NCI-H2171 treated with DMSO at 0.1 percent for 48 hours (cell line): Measurements from ENCODE around the gene NPAS3.

Experiments
- DNase-seq: peaks from one replicate; lab custom pipeline; 2025; lab: John Stamatoyannopoulos, UW

NPAS3 gene

DNA sequence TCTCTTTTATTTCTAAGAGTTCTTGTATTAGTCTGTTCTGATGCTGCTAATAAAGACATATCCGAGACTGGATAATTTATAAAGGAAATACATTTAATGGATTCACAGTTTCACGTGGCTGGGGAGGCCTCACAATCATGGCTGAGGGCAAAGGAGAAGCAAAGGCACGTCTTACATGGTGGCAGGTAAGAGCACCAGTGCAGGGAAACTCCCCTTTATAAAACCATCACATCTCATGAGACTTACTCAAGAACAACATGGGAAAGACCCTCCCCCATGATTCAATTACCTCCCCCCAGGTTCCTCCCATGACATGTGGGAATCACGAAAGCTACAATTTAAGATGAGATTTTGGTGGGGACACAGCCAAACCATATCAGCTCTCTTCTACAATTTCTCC is 503.0 kb downstream of the NPAS3 start:
- DNase-seq, result no peak

DNA sequence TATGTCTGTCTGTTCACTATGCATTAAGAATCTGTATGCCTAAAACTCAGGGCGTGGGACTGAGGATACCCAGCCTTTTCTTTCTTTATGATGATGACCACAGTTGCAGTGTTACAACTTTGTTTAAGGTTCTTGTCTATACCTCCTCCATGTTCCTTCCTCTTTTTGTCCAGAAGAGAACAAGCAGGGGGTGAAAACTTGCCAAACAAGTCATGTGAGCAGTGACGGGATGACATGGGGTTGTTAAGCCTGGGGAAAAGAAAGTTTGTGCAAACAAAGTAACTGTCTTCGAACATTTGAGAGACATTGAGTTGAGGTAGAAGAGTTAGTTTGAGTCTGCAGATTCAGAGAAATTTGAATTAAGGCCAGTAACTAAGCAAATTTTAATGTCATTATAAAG is 505.5 kb downstream of the NPAS3 start:
- DNase-seq, result no peak

DNA sequence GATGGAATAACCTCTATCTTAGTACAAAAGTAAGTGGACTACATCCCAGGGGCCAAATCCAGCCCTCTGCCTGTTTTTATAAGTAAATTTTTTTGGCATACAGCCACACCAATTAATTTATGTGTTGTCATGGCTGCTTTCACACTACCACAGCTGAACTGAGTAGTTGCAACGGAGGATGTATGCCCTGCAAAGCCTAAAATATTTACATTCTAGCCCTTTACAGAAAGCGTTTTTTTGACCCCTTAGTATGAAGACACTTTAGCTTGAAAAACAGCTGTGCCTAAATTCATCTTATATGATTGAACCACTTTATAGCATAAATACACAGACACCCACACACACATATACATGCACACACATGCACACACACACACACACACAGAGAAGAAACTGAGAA is 510.6 kb downstream of the NPAS3 start:
- DNase-seq, result no peak

DNA sequence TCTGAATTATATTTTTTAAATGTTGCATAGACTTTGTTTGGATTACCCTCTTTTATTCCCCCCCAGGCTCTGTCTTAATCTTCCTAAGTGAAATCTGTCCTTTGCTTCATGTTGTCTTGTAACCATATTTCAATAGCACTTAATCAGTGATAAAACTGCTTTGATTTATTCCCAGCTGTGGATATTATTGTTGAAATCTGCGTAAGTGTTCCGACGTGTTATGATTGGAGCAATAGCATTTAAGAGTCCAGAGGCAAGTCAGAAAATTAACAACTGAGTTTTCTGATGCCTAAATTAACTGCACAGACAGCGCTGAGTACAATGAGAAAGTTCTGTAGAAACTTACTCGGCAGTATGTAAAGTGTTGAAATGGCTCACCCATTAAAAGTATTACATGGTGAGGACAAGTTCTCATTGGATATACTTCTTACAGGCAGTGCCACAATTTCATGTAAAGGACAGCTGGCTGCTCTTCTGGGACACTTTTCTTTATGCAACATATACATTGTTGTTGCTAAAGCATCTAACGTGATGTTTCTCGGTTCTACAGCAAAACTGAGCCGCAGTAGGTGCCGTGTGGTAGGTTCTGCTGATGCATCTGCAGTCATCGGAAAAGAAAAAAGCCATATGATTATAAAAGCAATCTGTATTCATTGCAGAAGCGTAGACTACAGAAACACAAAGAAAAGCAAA is 511.2 kb downstream of the NPAS3 start:
- DNase-seq, result no peak

GRCh38 chr14:33450416-33450815 is 511.7 kb downstream of the NPAS3 start:
- DNase-seq, result no peak

GRCh38 chr14:33451211-33451610 is 512.5 kb downstream of the NPAS3 start:
- DNase-seq, result no peak

DNA sequence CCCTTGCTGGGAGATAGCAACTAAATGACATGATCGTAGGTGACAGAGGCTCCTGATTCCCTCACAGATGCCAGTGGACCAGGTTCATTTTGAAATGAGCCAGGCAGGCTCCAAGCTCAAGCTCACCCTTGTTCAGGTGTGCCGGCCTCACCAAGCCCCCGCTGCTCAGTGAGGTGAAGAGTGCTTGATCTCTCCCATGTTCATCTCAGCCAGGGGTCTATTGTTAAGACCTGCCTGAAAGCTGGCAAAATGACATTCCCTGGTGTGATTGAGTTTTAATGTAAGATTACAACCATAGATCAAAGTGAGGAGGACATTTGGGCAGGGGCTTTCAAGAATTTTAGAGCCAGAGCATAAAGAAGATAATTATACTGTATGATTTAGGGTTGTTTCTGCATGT is 514.3 kb downstream of the NPAS3 start:
- DNase-seq, result no peak

- no peak for DNase-seq
These were observed 515.4 kb downstream of the NPAS3 start for GRCh38 chr14:33454022-33454595.

DNA sequence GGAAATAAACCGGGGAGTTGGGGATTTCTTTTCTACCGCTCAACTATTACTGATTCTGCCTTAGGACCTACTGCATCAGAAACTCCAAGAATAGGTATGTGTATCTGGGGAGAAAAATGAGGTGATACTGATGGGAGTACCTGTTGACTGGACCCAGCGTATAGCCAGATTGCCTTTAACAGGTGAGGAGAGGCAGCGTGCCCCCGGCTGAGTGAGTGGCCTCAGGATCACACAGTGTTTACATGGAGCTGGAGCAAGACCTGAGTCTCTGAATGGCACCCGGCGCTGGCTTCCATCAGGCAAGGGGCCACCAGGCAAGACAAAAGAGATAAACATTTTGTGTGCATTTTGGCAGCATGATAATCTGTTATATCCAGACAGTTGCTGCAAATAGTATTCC is 516.0 kb downstream of the NPAS3 start:
- no peak for DNase-seq

DNA sequence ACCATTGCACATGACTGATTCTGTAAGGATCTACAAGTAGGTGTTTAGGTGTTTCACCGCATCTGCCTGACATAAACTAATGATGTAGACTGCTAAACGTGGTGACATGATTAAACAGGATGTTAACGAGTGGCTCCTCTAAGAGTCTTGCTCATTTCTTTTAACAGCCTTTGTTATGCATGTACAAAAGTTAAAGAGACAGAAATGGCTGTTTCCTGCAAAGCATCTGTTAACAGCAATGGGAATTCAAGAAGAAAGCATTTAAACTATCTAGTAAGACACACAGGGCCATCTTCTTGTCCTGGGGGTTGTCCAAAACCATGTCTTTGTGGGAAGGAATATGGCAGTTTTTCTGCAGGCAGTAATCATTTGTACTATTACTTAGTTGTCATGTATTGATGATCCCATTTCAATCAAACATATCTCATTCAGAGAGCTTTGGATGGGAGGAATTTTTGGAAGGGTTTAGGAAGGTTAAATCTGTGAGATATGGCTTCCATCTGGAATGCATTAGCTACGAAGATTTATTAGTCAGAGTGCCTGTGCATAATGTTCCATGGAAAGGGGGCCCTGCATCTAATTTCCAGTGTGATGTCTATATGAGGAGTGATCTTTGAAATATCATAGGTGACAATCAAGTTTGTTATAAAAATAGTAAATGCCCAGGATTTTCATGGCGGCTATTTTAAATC is 517.1 kb downstream of the NPAS3 start:
- DNase-seq, result no peak

DNA sequence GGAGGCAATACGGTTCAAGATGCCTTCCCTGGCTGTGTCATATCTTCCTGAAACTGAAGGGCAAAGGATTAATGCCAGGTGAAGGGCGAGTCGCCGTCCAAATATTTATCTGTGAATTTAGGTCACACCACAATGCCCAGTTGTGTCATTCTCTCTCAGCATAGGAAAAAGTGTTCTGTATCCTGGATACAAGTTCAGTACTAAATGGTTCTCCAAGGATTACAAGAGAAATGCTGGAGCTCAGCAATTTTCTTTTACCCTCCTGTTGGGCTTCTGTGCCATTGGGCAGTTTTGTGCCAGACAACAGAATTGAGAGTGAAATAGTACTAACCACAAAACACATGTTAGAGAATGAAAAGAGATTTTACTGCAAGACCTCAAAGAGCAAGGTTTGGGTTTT is 518.3 kb downstream of the NPAS3 start:
- no peak for DNase-seq

- DNase-seq, result peak; percentile 72
These were observed 518.9 kb downstream of the NPAS3 start for GRCh38 chr14:33457617-33458016.

- DNase-seq, result no peak
These were observed 521.5 kb downstream of the NPAS3 start for GRCh38 chr14:33460164-33460563.

GRCh38 chr14:33461036-33461435 is 522.4 kb downstream of the NPAS3 start:
- no peak for DNase-seq

DNA sequence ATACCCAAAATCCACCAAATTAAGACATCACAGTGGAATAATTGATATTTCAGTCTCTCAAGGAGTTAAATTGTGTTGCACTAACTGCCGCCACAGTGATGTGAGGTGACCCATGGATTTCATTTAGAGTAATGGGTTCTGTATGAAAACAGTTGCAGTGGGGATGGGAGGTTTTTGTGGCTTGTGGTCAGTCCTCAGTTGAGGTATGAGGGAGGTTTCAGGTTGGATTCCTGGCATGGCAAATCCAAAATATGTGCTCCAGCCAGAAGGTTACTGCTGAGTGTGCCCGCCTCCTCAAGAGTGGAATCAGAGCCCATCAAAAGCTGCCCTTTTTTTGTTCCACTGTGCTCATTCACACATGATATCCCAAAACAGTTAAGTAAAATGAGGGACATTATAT is 525.1 kb downstream of the NPAS3 start:
- no peak for DNase-seq

GRCh38 chr14:33464254-33464962 is 525.7 kb downstream of the NPAS3 start:
- DNase-seq, result no peak

GRCh38 chr14:33465846-33466700 is 527.4 kb downstream of the NPAS3 start:
- DNase-seq, result peak; percentile 89

GRCh38 chr14:33467971-33468370 is 529.3 kb downstream of the NPAS3 start:
- no peak for DNase-seq

GRCh38 chr14:33469898-33470297 is 531.2 kb downstream of the NPAS3 start:
- no peak for DNase-seq

GRCh38 chr14:33471776-33472175 is 533.1 kb downstream of the NPAS3 start:
- DNase-seq, result no peak

- DNase-seq, result peak; percentile 61
These were observed 536.9 kb downstream of the NPAS3 start for GRCh38 chr14:33475623-33476022.

GRCh38 chr14:33477797-33478196 is 539.1 kb downstream of the NPAS3 start:
- DNase-seq, result no peak
